ENCODE measurements around the gene DNAJC13. TPM values are rescaled to one million over a fixed set of nuclear protein-coding genes. Genes with fewer than 3 reads are reported as not detected.

The DNAJC13 gene
- total and polyA plus RNA-seq, 2 of the 8 experiments (the other 6 are each of a cell fraction or from before 2014, with no cell fraction given): 7.9 to 28.8 TPM

DNA sequence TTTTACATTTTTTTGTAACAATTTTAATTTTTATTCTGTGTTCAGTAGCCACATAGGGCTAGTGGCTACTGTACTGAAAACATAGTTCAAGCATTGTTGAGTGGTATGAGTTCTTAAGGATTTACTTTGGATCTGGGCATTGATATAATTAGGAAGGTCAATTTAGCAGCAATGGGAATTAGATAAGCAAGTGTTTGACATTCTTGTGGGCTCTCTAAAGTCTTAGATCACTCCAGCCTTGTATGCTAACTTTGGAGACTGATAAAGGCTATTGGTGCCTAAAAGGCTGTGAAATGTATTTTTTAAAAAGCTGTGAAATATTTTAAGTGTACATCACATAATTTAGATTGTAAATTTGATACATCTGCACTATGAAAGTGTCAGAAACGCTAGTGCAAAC lies 2.5 kb upstream of the DNAJC13 start (continued):
- TF ChIP-seq, protein P1, sequence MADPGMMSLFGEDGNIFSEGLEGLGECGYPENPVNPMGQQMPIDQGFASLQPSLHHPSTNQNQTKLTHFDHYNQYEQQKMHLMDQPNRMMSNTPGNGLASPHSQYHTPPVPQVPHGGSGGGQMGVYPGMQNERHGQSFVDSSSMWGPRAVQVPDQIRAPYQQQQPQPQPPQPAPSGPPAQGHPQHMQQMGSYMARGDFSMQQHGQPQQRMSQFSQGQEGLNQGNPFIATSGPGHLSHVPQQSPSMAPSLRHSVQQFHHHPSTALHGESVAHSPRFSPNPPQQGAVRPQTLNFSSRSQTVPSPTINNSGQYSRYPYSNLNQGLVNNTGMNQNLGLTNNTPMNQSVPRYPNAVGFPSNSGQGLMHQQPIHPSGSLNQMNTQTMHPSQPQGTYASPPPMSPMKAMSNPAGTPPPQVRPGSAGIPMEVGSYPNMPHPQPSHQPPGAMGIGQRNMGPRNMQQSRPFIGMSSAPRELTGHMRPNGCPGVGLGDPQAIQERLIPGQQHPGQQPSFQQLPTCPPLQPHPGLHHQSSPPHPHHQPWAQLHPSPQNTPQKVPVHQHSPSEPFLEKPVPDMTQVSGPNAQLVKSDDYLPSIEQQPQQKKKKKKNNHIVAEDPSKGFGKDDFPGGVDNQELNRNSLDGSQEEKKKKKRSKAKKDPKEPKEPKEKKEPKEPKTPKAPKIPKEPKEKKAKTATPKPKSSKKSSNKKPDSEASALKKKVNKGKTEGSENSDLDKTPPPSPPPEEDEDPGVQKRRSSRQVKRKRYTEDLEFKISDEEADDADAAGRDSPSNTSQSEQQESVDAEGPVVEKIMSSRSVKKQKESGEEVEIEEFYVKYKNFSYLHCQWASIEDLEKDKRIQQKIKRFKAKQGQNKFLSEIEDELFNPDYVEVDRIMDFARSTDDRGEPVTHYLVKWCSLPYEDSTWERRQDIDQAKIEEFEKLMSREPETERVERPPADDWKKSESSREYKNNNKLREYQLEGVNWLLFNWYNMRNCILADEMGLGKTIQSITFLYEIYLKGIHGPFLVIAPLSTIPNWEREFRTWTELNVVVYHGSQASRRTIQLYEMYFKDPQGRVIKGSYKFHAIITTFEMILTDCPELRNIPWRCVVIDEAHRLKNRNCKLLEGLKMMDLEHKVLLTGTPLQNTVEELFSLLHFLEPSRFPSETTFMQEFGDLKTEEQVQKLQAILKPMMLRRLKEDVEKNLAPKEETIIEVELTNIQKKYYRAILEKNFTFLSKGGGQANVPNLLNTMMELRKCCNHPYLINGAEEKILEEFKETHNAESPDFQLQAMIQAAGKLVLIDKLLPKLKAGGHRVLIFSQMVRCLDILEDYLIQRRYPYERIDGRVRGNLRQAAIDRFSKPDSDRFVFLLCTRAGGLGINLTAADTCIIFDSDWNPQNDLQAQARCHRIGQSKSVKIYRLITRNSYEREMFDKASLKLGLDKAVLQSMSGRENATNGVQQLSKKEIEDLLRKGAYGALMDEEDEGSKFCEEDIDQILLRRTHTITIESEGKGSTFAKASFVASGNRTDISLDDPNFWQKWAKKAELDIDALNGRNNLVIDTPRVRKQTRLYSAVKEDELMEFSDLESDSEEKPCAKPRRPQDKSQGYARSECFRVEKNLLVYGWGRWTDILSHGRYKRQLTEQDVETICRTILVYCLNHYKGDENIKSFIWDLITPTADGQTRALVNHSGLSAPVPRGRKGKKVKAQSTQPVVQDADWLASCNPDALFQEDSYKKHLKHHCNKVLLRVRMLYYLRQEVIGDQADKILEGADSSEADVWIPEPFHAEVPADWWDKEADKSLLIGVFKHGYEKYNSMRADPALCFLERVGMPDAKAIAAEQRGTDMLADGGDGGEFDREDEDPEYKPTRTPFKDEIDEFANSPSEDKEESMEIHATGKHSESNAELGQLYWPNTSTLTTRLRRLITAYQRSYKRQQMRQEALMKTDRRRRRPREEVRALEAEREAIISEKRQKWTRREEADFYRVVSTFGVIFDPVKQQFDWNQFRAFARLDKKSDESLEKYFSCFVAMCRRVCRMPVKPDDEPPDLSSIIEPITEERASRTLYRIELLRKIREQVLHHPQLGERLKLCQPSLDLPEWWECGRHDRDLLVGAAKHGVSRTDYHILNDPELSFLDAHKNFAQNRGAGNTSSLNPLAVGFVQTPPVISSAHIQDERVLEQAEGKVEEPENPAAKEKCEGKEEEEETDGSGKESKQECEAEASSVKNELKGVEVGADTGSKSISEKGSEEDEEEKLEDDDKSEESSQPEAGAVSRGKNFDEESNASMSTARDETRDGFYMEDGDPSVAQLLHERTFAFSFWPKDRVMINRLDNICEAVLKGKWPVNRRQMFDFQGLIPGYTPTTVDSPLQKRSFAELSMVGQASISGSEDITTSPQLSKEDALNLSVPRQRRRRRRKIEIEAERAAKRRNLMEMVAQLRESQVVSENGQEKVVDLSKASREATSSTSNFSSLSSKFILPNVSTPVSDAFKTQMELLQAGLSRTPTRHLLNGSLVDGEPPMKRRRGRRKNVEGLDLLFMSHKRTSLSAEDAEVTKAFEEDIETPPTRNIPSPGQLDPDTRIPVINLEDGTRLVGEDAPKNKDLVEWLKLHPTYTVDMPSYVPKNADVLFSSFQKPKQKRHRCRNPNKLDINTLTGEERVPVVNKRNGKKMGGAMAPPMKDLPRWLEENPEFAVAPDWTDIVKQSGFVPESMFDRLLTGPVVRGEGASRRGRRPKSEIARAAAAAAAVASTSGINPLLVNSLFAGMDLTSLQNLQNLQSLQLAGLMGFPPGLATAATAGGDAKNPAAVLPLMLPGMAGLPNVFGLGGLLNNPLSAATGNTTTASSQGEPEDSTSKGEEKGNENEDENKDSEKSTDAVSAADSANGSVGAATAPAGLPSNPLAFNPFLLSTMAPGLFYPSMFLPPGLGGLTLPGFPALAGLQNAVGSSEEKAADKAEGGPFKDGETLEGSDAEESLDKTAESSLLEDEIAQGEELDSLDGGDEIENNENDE (IDR thresholded peaks at IDR 0.05; ENCODE audit: insufficient replicate concordance, low read length): no peak
- TF ChIP-seq SP1 (IDR thresholded peaks at IDR 0.05; ENCODE audit: low read depth, low read length) (no peak), SP4 (IDR thresholded peaks at IDR 0.05; ENCODE audit: low read length) (no peak), CHD1 (IDR thresholded peaks at IDR 0.05; ENCODE audit: low read depth, low read length) (no peak), YY1 (IDR thresholded peaks at IDR 0.05; ENCODE audit: low read depth, low read length) (no peak), CREB1 (IDR thresholded peaks at IDR 0.05) (no peak), TBP (IDR thresholded peaks at IDR 0.05; ENCODE audit: low read depth, low read length) (no peak), HDAC6 (IDR thresholded peaks at IDR 0.05; ENCODE audit: low read depth, low read length) (no peak)
